GM12878 (cell line): ENCODE measurements around the gene TAF11L14. TPM values are rescaled to one million over a fixed set of nuclear protein-coding genes. Genes with fewer than 3 reads are reported as not detected.

Experiments used
- ATAC-seq: fragments of 200-7000 bp; cut with Tn5 transposase; 3 replicates; pipeline ENCODE4 v1.9.1; 2020; ENCODE audit warnings: mild to moderate bottlenecking, moderate library complexity
- BruUV-seq: library from RNA; stranded (reverse); fragments of 400-500 nt; replicated peaks from 2 replicates; lab custom pipeline; 2021; lab: Mats Ljungman, UMichigan
- CTCF ChIA-PET: fragments of 300-600 bp; sonication (Branson Sonifier 250); formaldehyde crosslinking; extraction: SDS; loops from one replicate; lab custom pipeline; 2021; ENCODE audit warnings: inconsistent platforms; lab: Yijun Ruan, JAX
- POLR2A ChIA-PET: fragments of 350-600 bp; formaldehyde crosslinking; extraction: SDS; loops from one replicate; lab custom pipeline; 2021; ENCODE audit warnings: inconsistent platforms; lab: Charles Lee
- RAD21 ChIA-PET: fragments of 300-600 bp; sonication (Branson Sonifier 250); formaldehyde crosslinking; loops from one replicate; lab custom pipeline; 2023; ENCODE audit warnings: antibody characterized with exemption; ENCODE audit not compliant: unreplicated experiment; lab: Charles Lee
- SMC1A ChIA-PET: fragments of 300-600 bp; sonication (Branson Sonifier 250); formaldehyde crosslinking; loops from one replicate; lab custom pipeline; 2023; ENCODE audit not compliant: unreplicated experiment, uncharacterized antibody; lab: Charles Lee
- DNase-seq: peaks from one replicate; pipeline ENCODE4 v3.0.0-alpha.2; 2011; ENCODE audit warnings: low read depth, low spot score
- FAIRE-seq: peaks from 3 replicates; lab custom pipeline; 2011; peaks lifted over from hg19 to GRCh38; lab: Jason Lieb, UNC
- H2AFZ ChIP-seq: 2 replicates; pipeline ENCODE4 v1.6.0; 2011; ENCODE audit warnings: low read depth, low read length, control low read depth; ENCODE audit not compliant: control insufficient read depth
- H3K27ac ChIP-seq: 2 replicates; pipeline ENCODE4 v1.5.1; 2011; ENCODE audit warnings: control low read depth; ENCODE audit not compliant: control insufficient read depth, insufficient read depth
- H3K27me3 ChIP-seq, 2 experiments: replicated peaks in 1 of 2; 2 replicates each; pipeline versions ENCODE4 v1.6.0 to v1.6.1; 2011; ENCODE audit warnings: low read length in 1 of 2; ENCODE audit not compliant: control insufficient read depth in 2 of 2, insufficient read depth in 2 of 2
- H3K36me3 ChIP-seq, 2 experiments: 2 replicates each; pipeline ENCODE4 v1.5.1; 2011; ENCODE audit warnings: low read length in 1 of 2; ENCODE audit not compliant: control insufficient read depth in 2 of 2, insufficient read depth in 2 of 2
- H3K4me1 ChIP-seq: 2 replicates; pipeline ENCODE4 v1.6.1; 2011; ENCODE audit warnings: mild to moderate bottlenecking, low read length, moderate library complexity, mixed read lengths; ENCODE audit not compliant: control insufficient read depth, insufficient read depth
- H3K4me2 ChIP-seq: 2 replicates; pipeline ENCODE4 v1.6.0; 2011; ENCODE audit warnings: control low read depth; ENCODE audit not compliant: control insufficient read depth, insufficient read depth
- H3K4me3 ChIP-seq: fragments of 200-600 bp; sonication (generic); 2 replicates; pipeline ENCODE4 v1.5.1; 2016
- H3K79me2 ChIP-seq: 2 replicates; pipeline ENCODE4 v1.6.0; 2011; ENCODE audit warnings: low read length; ENCODE audit not compliant: control insufficient read depth, insufficient read depth
- H3K9ac ChIP-seq: 2 replicates; pipeline ENCODE4 v1.8.0; 2011; ENCODE audit warnings: low read length, control low read depth, mixed read lengths; ENCODE audit not compliant: control insufficient read depth, insufficient read depth
- H3K9me3 ChIP-seq: replicated peaks from 3 replicates; pipeline ENCODE4 v1.5.1; 2011; ENCODE audit warnings: mild to moderate bottlenecking, low read length; ENCODE audit not compliant: control insufficient read depth, insufficient read depth
- H4K20me1 ChIP-seq: 2 replicates; pipeline ENCODE4 v1.6.0; 2011; ENCODE audit not compliant: control insufficient read depth, insufficient read depth
- BRCA1 ChIP-seq: IDR thresholded peaks from 2 replicates; pipeline ENCODE4 v1.6.1; 2011; ENCODE audit warnings: low read depth, low read length, improper control_type of control experiment
- EZH2 ChIP-seq: IDR thresholded peaks from 2 replicates; pipeline ENCODE4 v1.6.1; 2012; ENCODE audit warnings: low read depth, mild to moderate bottlenecking, control low read depth, inconsistent platforms, low read length, borderline replicate concordance; ENCODE audit not compliant: control insufficient read depth
- GABPA ChIP-seq: IDR thresholded peaks from 2 replicates; pipeline ENCODE4 v1.6.1; 2014; ENCODE audit warnings: antibody characterized with exemption, low read depth, mild to moderate bottlenecking, inconsistent platforms
- MEF2B ChIP-seq: fragments of 450-650 bp; IDR thresholded peaks from 2 replicates; pipeline ENCODE4 v1.6.1; 2018; ENCODE audit warnings: mild to moderate bottlenecking, moderate library complexity; ENCODE audit not compliant: partially characterized antibody, poor library complexity, severe bottlenecking
- MYB ChIP-seq: fragments of 150-350 bp; IDR thresholded peaks from 2 replicates; pipeline ENCODE4 v1.6.1; 2014; ENCODE audit warnings: mild to moderate bottlenecking, low read depth, low read length, borderline replicate concordance
- NKRF ChIP-seq: fragments of 450-650 bp; conservative IDR thresholded peaks from 2 replicates; pipeline ENCODE4 v1.6.1; 2017; ENCODE audit warnings: mild to moderate bottlenecking, moderate library complexity
- ZNF592 ChIP-seq: fragments of 450-650 bp; IDR thresholded peaks from 2 replicates; pipeline ENCODE4 v1.6.1; 2017; ENCODE audit warnings: mild to moderate bottlenecking, moderate library complexity
- ZSCAN29 ChIP-seq: fragments of 450-650 bp; IDR thresholded peaks from 2 replicates; pipeline ENCODE4 v1.6.1; 2017; ENCODE audit warnings: mild to moderate bottlenecking, moderate library complexity
- WGBS: methylation state at CpG from one replicate; pipeline ENCODE4 v1.1.6; 2016; ENCODE audit warnings: low lambda C conversion rate; ENCODE audit not compliant: insufficient replicate concordance, insufficient coverage; ENCODE audit errors: missing lambda C conversion rate; 5-methylcytosine and 5-hydroxymethylcytosine counted together
- in situ Hi-C: fragments of 300-500 bp; cut with MboI; formaldehyde crosslinking; loops from 9 replicates; pipeline ENCODE4 v1.14.3; 2018; ENCODE audit warnings: mixed read lengths
- intact Hi-C: fragments of 100-400 bp; cut with micrococcal nuclease; formaldehyde crosslinking; loops from one replicate; pipeline ENCODE4 v1.14.2; 2022; ENCODE audit not compliant: unreplicated experiment
- polyA plus RNA-seq, 11 experiments: library from polyadenylated mRNA; depleted of rRNA in 4 of 11; unstranded in 6 of 11; stranded (reverse) in 5 of 11; fragments of >200 nt; fragmentation: Nextera tagmentation in 4 of 11; fragmentation: Illumina TruSeq in 1 of 11; extraction: Ambion mirVana in 4 of 11; extraction: Trizol in 1 of 11; gene quantifications; 1 replicate in 1 of 11; 2 replicates in 10 of 11; pipeline versions ENCODE4 v1.2.1 to v1.2.3, GENCODE V29; 2011 to 2016; ENCODE audit warnings: inconsistent platforms in 2 of 11, missing spikeins in 2 of 11, low read depth in 1 of 11
- total RNA-seq, 4 experiments: library from RNA; depleted of rRNA in 3 of 4; stranded (reverse); fragments of >200 nt in 3 of 4; fragmentation: Illumina TruSeq in 1 of 4; extraction: Trizol in 1 of 4; gene quantifications; 2 replicates each; pipeline versions ENCODE4 v1.2.1 to v1.2.3, GENCODE V29; 2013 to 2021
- TF ChIP-seq, protein P1 (sequence below): IDR thresholded peaks from 2 replicates; pipeline ENCODE4 v1.6.1; 2012; ENCODE audit warnings: low read length, inconsistent platforms
- TF ChIP-seq, protein P2 (sequence below): fragments of 450-650 bp; IDR thresholded peaks from 2 replicates; pipeline ENCODE4 v1.6.1; 2017; ENCODE audit warnings: mild to moderate bottlenecking, low read depth, inconsistent platforms; ENCODE audit not compliant: poor library complexity, severe bottlenecking

TAF11L14 gene
- total and polyA plus RNA-seq, 10 of the 15 experiments (the other 5 are each of a cell fraction or from before 2014, with no cell fraction given): not detected

DNA sequence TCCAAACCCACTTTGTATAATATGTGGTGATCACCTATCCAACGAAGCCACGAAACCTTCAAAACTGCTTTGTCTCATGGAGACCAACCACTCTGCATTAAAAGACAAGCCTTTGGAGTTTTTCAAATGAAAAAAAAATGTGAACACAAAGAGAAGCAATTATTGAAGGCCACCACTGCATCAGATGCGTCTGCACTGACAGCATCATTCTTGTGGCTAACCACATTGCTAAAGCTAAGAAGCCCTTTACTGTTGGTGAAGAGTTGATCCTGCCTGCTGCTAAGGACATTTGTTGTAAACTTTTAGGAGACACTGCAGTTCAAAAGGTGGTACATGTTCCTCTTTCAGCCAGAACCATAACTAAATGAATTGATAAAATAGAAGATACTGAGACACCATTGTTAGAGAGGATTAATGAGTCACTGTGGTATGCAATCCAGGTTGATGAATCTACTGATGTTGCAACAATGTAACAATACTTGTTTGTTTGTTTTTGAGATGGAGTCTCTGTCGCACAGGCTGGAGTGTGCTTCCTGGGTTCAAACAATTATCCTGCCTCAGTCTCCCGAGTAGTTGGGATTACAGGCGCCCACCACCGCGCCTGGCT is 45.4 kb downstream of the TAF11L14 start:
- in situ Hi-C loops: no loop called here
- Histone ChIP-seq H3K9ac (no peak overlapping the region), H3K79me2 (no peaks in the 10 kb centered on the region), H2AFZ (no peak overlapping the region), H3K36me3 (no peaks in the 10 kb centered on the region), H3K4me3 (no peak overlapping the region), H3K4me2 (no peak overlapping the region), H3K27me3 (no peaks in the 10 kb centered on the region), H3K27ac (no peak overlapping the region), H3K9me3 (no peaks in the 10 kb centered on the region), H4K20me1 (no peaks in the 10 kb centered on the region), H3K4me1 (no peaks in the 10 kb centered on the region)
- ATAC-seq (no peak), DNase-seq (no peak), FAIRE-seq (no peak)
- WGBS: 57% methylated on average over 8 of the region's 8 CpGs
- ChIA-PET SMC1A (interaction anchor here (1.0 kb wide), 1 partner anchor 21 kb away, joined by 4 read pairs; no protein-coding TSS in a partner anchor), CTCF (interaction anchor here (0.7 kb wide), 1 partner anchor 411 kb away, joined by 3 read pairs; no protein-coding TSS in a partner anchor), POLR2A (no interaction called here), RAD21 (no interaction called here)
- intact Hi-C loops: no loop called here
- BruUV-seq: no TSS peak
- no peak for TF ChIP-seq GABPA
- TF ChIP-seq EZH2: no peak
- TF ChIP-seq MYB: no peak
- no peak for TF ChIP-seq ZSCAN29
- no peak for TF ChIP-seq NKRF
- TF ChIP-seq BRCA1: no peak
- TF ChIP-seq, protein P1, sequence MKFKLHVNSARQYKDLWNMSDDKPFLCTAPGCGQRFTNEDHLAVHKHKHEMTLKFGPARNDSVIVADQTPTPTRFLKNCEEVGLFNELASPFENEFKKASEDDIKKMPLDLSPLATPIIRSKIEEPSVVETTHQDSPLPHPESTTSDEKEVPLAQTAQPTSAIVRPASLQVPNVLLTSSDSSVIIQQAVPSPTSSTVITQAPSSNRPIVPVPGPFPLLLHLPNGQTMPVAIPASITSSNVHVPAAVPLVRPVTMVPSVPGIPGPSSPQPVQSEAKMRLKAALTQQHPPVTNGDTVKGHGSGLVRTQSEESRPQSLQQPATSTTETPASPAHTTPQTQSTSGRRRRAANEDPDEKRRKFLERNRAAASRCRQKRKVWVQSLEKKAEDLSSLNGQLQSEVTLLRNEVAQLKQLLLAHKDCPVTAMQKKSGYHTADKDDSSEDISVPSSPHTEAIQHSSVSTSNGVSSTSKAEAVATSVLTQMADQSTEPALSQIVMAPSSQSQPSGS: no peak
- TF ChIP-seq, protein P2, sequence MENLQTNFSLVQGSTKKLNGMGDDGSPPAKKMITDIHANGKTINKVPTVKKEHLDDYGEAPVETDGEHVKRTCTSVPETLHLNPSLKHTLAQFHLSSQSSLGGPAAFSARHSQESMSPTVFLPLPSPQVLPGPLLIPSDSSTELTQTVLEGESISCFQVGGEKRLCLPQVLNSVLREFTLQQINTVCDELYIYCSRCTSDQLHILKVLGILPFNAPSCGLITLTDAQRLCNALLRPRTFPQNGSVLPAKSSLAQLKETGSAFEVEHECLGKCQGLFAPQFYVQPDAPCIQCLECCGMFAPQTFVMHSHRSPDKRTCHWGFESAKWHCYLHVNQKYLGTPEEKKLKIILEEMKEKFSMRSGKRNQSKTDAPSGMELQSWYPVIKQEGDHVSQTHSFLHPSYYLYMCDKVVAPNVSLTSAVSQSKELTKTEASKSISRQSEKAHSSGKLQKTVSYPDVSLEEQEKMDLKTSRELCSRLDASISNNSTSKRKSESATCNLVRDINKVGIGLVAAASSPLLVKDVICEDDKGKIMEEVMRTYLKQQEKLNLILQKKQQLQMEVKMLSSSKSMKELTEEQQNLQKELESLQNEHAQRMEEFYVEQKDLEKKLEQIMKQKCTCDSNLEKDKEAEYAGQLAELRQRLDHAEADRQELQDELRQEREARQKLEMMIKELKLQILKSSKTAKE: no peak
- no peak for TF ChIP-seq MEF2B
- TF ChIP-seq ZNF592: no peak
